PC-3 (cell line): ENCODE measurements around the gene CFLAR. TPM values are rescaled to one million over a fixed set of nuclear protein-coding genes. Genes with fewer than 3 reads are reported as not detected.

Experiments
- ATAC-seq: fragments of 200-7000 bp; cut with Tn5 transposase; 2 replicates; pipeline ENCODE4 v1.9.1; 2020; ENCODE audit warnings: mild to moderate bottlenecking, moderate library complexity
- BruUV-seq: library from RNA; stranded (reverse); fragments of 400-500 nt; replicated peaks from 2 replicates; lab custom pipeline; 2021; lab: Mats Ljungman, UMichigan
- CTCF ChIA-PET: fragments of 300-600 bp; sonication (Branson Sonifier 250); formaldehyde crosslinking; loops from one replicate; lab custom pipeline; 2022; ENCODE audit warnings: antibody characterized with exemption; lab: Charles Lee
- POLR2A ChIA-PET: fragments of 300-600 bp; sonication (Branson Sonifier 250); formaldehyde crosslinking; loops from one replicate; lab custom pipeline; 2022; ENCODE audit warnings: antibody characterized with exemption; ENCODE audit not compliant: unreplicated experiment; lab: Charles Lee
- DNase-seq: peaks from one replicate; pipeline ENCODE4 v3.0.0-alpha.2; 2015
- H2AFZ ChIP-seq: fragments of 300-600 bp; sonication (generic); 2 replicates; pipeline ENCODE4 v1.6.0; 2016; ENCODE audit warnings: antibody characterized with exemption, low read length
- H3F3A ChIP-seq: fragments of 300-600 bp; sonication (generic); one replicate; pipeline ENCODE4 v1.6.0; 2017; ENCODE audit warnings: antibody characterized with exemption, low read length, control low read depth, mild to moderate bottlenecking; ENCODE audit not compliant: unreplicated experiment
- H3K27ac ChIP-seq: fragments of 300-600 bp; sonication (generic); 2 replicates; pipeline ENCODE4 v1.5.1; 2016; ENCODE audit warnings: mild to moderate bottlenecking, low read length
- H3K27me3 ChIP-seq: fragments of 300-600 bp; sonication (generic); 2 replicates; pipeline ENCODE4 v1.6.1; 2016; ENCODE audit warnings: low read length, mixed read lengths
- H3K36me3 ChIP-seq: fragments of 300-600 bp; sonication (generic); 2 replicates; pipeline ENCODE4 v1.6.1; 2016; ENCODE audit warnings: low read depth, mixed run types, low read length, mixed read lengths
- H3K4me1 ChIP-seq: fragments of 300-600 bp; sonication (generic); 2 replicates; pipeline ENCODE4 v1.5.1; 2016; ENCODE audit warnings: low read length; ENCODE audit not compliant: insufficient read depth
- H3K4me2 ChIP-seq: fragments of 300-600 bp; sonication (generic); 2 replicates; pipeline ENCODE4 v1.6.0; 2016; ENCODE audit warnings: low read length
- H3K4me3 ChIP-seq: fragments of 300-600 bp; sonication (generic); 2 replicates; pipeline ENCODE4 v1.5.1; 2016; ENCODE audit warnings: mild to moderate bottlenecking, low read length, mixed read lengths
- H3K79me2 ChIP-seq: fragments of 300-600 bp; sonication (generic); 2 replicates; pipeline ENCODE4 v1.6.1; 2017; ENCODE audit warnings: low read length, mixed read lengths
- H3K9ac ChIP-seq: fragments of 300-600 bp; sonication (generic); 2 replicates; pipeline ENCODE4 v1.6.0; 2016; ENCODE audit warnings: mild to moderate bottlenecking, low read length
- H3K9me2 ChIP-seq: fragments of 300-600 bp; sonication (generic); replicated peaks from 2 replicates; pipeline ENCODE4 v1.6.1; 2016; ENCODE audit warnings: mixed run types, low read length, mixed read lengths
- H3K9me3 ChIP-seq: fragments of 300-600 bp; sonication (generic); 2 replicates; pipeline ENCODE4 v1.6.1; 2016; ENCODE audit warnings: low read length, mixed read lengths
- H4K20me1 ChIP-seq: fragments of 300-600 bp; sonication (generic); 2 replicates; pipeline ENCODE4 v1.6.1; 2016; ENCODE audit warnings: low read length, mixed read lengths
- EZH2 ChIP-seq: fragments of 300-600 bp; sonication (generic); IDR thresholded peaks from one replicate; pipeline ENCODE4 v1.6.1; 2017; ENCODE audit warnings: antibody characterized with exemption, mild to moderate bottlenecking, low read length; ENCODE audit not compliant: unreplicated experiment
- EZH2phosphoT487 ChIP-seq: fragments of 300-600 bp; sonication (generic); IDR thresholded peaks from 2 replicates; pipeline ENCODE4 v1.6.1; 2018; ENCODE audit warnings: mild to moderate bottlenecking, antibody characterized with exemption, low read length, borderline replicate concordance
- intact Hi-C: fragments of 100-400 bp; cut with micrococcal nuclease; formaldehyde crosslinking; loops from 2 replicates; pipeline ENCODE4 v1.9.0; 2023
- total RNA-seq: library from RNA; depleted of rRNA; stranded (reverse); fragments of >200 nt; gene quantifications from 2 replicates; pipeline ENCODE4 v1.2.3, GENCODE V29; 2014
- TF ChIP-seq, protein P1 (sequence below): fragments of 300-600 bp; sonication (generic); conservative IDR thresholded peaks from 2 replicates; pipeline ENCODE4 v1.5.1; 2017; ENCODE audit warnings: antibody characterized with exemption, low read depth, mild to moderate bottlenecking, low read length

Gene CFLAR
- total RNA-seq, 1 experiment from 2014 or later: 33.5 TPM

DNA sequence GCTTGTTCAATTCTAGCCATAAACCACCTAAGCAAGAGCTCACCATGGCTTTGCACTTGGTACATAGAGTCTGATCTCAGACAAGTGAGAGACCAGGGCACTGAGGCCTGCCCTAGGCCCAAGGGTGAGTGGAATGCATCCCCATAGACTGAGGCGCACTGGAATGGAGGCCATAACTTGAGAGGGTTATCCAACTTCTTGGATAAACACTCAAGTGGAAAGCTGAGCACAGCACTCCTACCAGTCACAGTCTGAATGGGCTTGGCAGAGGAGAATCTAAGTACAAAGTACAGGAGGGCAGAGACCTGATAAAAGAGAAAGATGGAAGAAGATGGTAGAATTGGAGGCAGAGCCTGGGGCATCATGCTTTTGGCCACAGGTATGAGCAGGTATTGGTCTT is 36.6 kb downstream of the CFLAR start:
- TF ChIP-seq EZH2phosphoT487: no peak
- TF ChIP-seq EZH2: no peak
- TF ChIP-seq, protein P1, sequence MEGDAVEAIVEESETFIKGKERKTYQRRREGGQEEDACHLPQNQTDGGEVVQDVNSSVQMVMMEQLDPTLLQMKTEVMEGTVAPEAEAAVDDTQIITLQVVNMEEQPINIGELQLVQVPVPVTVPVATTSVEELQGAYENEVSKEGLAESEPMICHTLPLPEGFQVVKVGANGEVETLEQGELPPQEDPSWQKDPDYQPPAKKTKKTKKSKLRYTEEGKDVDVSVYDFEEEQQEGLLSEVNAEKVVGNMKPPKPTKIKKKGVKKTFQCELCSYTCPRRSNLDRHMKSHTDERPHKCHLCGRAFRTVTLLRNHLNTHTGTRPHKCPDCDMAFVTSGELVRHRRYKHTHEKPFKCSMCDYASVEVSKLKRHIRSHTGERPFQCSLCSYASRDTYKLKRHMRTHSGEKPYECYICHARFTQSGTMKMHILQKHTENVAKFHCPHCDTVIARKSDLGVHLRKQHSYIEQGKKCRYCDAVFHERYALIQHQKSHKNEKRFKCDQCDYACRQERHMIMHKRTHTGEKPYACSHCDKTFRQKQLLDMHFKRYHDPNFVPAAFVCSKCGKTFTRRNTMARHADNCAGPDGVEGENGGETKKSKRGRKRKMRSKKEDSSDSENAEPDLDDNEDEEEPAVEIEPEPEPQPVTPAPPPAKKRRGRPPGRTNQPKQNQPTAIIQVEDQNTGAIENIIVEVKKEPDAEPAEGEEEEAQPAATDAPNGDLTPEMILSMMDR: no peak
- no peaks in the 10 kb centered on the region for H3K9me3 ChIP-seq
- H3K27ac ChIP-seq: peak overlapping the region; percentile 89
- H3K4me1 ChIP-seq: peaks cover 48% of the 10 kb centered on the region
- no peak overlapping the region for H3K4me2 ChIP-seq
- no peaks in the 10 kb centered on the region for H3K27me3 ChIP-seq
- H3F3A ChIP-seq: peaks cover 21% of the 10 kb centered on the region
- no peak overlapping the region for H3K4me3 ChIP-seq
- POLR2A ChIA-PET: no interaction called here
- no peaks in the 10 kb centered on the region for H3K9me2 ChIP-seq
- CTCF ChIA-PET: no interaction called here
- H3K79me2 ChIP-seq: peaks cover 12% of the 10 kb centered on the region
- no peak overlapping the region for H2AFZ ChIP-seq
- H3K36me3 ChIP-seq: peaks cover 4% of the 10 kb centered on the region; the same call in 1 of the 2 replicates
- no peaks in the 10 kb centered on the region for H4K20me1 ChIP-seq
- no TSS peak for BruUV-seq
- ATAC-seq (no peak), DNase-seq (no peak)
- intact Hi-C loops: loop anchor here (10.0 kb wide), 1 partner anchor 188 kb away; the partner anchor contains the start of gene ORC2
- H3K9ac ChIP-seq: no peak overlapping the region

DNA sequence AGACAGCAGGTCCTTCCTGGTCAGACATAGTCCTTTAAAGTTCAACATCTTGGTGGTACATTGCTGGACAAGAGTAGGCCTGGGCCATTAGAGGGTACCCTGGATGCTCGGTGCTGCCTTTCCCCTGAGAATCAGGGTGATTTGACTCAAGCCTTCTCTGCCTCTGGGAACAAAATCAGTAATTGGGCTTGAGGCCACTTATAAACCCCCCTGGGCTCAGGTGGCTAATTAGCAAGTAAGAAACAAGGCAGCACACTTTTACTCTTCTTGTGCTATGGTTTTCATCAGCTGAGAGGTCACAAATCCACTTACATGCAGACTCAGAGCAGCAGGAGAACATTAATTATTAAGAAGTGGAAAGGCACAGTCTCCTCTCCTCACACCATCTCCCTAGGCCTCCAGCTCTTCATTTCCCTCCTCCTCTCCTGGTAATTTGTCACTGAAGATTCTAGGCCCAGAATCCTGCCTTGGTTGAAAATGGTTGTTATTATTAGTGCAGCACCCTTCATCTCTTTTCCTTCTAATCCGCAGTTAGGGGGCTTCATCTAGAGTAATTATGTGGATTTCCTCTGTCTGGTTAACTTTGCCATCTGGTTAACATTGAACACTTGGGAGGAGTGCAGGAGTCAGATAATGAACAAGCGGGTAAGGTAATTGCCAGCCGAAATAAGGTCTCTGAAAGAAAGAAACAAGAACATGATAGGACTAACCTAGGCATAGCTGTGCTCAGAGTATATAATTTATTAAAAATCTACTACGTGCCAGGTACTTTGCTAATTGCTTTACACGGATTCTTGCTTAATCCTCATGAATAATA is 37.2 kb downstream of the CFLAR start:
- H2AFZ ChIP-seq: no peak overlapping the region
- H3K4me1 ChIP-seq: peaks cover 52% of the 10 kb centered on the region
- BruUV-seq: no TSS peak
- no peak overlapping the region for H3K27ac ChIP-seq
- DNase-seq: no peak
- no peaks in the 10 kb centered on the region for H3K9me2 ChIP-seq
- H3K4me2 ChIP-seq: no peak overlapping the region
- POLR2A ChIA-PET: no interaction called here
- no peaks in the 10 kb centered on the region for H4K20me1 ChIP-seq
- peaks cover 12% of the 10 kb centered on the region for H3K79me2 ChIP-seq
- H3K9ac ChIP-seq: no peak overlapping the region
- H3K27me3 ChIP-seq: no peaks in the 10 kb centered on the region
- TF ChIP-seq EZH2phosphoT487 (no peak), EZH2 (no peak)
- TF ChIP-seq, protein P1: no peak
- no peak overlapping the region for H3K4me3 ChIP-seq
- ATAC-seq: no peak
- no peaks in the 10 kb centered on the region for H3K9me3 ChIP-seq
- CTCF ChIA-PET: no interaction called here
- peaks cover 4% of the 10 kb centered on the region; the same call in 1 of the 2 replicates for H3K36me3 ChIP-seq
- intact Hi-C loops: loop anchor here (10.0 kb wide), 1 partner anchor 188 kb away; the partner anchor contains the start of gene ORC2
- peaks cover 21% of the 10 kb centered on the region for H3F3A ChIP-seq
